HG03354 (cell line): ENCODE data around the gene INSIG2.

Source experiments
- ATAC-seq: cut with Tn5 transposase; IDR thresholded peaks from one replicate; pipeline ENCODE4 v1.9.1; 2021; ENCODE audit warnings: mild to moderate bottlenecking; ENCODE audit not compliant: unreplicated experiment, poor library complexity, severe bottlenecking

The INSIG2 gene

GRCh38 chr2:118094503-118094902 lies 6.2 kb downstream of the INSIG2 start:
- ATAC-seq: no peak

DNA sequence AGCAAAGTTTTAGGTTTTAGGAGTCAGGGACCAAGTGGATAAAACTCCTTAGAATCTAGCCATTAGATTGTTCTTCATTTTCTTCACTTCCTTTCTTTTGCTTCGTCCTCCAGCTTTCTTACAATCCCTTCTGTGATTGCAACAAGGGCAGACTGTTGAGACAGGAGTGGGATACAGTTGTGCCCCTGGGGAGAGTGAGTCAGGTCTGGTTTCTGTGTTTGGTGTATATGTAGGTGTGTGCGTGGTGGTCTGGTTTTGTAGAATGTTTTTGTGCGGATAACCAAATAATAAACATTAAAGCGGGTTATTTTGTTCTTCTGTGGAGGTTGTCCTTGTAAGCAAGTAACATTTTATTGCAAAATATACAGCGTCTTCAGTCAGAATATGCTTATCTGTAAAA lies 7.3 kb downstream of the INSIG2 start:
- ATAC-seq: no peak

GRCh38 chr2:118097657-118098056 lies 9.4 kb downstream of the INSIG2 start:
- no peak for ATAC-seq

- no peak for ATAC-seq
Observed at GRCh38 chr2:118098307-118099030, 10.2 kb downstream of the INSIG2 start.

DNA sequence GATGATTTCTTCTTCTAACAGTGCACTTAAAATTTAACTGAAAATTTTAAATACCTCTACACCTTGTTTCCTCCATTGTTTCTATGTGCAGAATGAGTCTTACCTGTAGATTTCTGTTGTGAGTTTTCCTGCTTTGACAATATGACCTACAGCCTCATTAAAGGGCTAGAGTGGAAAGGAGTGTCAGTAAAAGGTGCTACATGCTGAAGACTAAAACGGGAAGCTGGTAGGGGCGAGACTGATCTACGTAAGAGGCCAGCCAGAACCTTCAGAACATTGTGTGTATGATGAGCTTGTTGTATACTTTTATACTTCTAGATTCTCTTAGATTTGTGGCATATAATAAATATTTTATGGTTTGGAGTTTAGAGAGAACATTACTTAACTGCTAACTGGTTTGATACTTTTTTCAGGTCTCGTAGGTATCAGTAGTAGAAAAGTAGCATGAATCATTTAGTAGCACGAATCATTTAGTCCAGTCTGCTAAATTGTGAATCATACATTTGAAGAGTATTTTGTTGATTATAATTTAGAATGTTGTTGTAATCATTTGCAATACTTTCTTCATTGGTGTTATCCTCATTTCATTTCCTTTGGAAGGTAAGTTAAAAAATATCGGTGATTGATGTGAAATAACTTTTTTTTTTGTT lies 14.3 kb downstream of the INSIG2 start:
- ATAC-seq: no peak

DNA sequence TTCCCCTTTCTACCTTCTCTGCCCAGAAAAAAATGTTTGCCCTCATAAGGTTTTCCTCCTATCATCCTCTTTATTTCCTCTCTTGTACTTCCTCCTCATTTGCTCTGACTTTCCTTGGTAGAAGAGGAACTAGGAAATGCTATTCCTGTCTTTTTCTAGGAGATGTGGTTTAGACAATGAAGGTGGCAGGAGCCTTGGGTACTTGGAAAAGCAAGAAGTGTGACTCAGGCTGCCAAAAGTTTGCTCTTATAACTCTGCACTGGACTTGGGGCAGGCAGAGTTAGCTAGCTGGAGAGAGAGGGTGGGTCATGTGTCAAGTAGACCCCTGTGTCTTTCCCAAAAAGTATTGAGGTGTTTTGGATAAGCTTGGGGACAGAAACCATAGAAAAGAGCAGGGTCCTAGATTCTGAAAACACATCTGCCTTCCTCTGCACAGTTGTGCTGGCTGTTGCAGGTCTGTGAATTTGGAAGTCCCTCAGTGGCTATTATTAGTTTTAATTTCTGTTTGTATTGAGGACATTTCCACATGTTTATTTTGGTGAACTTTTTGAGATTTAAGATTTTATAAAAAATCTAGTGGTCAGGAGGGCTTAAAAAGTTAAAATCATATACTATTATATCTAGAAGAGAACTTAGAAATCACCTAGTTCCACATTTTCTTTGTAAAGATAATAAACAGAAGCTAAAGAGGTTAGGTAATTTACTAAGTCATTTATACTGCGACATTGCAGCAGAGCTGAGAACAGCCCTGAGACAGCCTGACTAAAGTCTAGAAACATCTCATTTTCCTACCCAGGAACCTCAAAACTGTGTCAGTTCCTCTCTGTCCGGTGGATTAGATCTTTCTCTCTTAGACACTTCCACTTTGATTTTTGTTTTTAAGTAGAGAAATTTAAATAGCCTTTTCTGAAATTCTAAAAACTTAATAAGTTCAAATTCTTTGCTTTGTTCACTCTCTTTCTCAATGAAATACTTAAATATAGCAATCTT lies 16.0 kb downstream of the INSIG2 start:
- peak; percentile 99 for ATAC-seq

GRCh38 chr2:118105497-118105896 lies 17.2 kb downstream of the INSIG2 start:
- no peak for ATAC-seq

GRCh38 chr2:118106926-118107325 lies 18.7 kb downstream of the INSIG2 start:
- ATAC-seq: no peak

- no peak for ATAC-seq
Observed at GRCh38 chr2:118110310-118110709, 22.0 kb downstream of the INSIG2 start.

DNA sequence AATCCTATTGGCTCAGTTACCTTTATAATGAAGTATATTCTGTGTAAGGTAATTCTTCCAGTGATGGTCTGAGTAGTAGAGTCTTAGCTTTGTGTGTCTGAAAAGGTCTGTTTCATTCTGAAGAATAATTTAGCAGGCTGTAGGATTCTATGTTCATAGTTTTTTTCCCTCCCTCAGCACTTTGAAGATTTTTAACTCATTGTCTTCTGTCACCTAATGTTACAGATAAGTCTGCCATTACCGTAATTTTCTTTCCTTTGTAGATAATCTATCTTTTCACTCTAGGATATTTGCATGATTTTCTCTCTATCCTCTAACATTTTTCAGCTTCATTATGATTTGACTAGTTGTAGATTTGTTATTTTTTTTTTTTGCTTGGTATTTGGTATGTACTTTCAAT lies 22.7 kb downstream of the INSIG2 start:
- no peak for ATAC-seq

- ATAC-seq: no peak
Observed at GRCh38 chr2:118112771-118113334, 24.6 kb downstream of the INSIG2 start.

DNA sequence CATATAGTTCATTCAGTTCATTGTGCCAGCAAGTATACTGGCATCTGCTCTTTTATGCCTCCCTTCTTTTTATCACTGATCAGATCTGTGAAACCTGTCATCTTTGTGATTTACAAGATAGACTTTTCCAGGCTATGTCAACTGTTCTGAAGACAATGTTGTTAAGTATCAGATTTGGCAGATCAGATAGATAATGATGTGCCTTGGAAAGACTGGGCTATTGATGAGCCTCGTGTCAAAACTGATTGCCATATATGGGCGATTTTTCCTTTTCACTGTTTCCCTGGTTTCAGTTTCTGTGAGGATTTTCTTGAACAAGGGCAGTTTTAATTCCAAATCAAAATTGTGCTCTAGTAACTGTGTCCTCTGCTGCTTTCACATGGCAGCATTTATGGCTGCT lies 26.6 kb downstream of the INSIG2 start:
- ATAC-seq: no peak

GRCh38 chr2:118115761-118116160 lies 27.5 kb downstream of the INSIG2 start:
- ATAC-seq: no peak

DNA sequence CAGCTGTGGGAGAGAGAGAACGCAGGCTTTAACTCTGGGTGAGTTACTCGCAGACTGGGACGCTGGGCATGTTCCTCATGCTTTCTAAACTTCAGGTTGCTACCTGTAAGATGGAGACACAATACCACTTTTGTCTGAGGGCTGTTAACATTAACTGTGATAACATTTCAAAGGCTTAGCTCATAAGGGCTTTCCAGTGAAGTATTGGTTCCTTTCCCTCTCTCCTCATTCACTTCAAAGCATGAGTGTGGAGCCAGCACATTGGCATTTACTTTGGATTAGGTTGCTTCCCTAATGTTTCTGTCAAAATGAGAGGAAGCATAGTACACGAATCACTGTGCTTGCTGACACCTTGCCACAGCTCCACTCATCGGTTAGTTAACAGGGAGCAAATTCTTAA lies 30.2 kb downstream of the INSIG2 start:
- no peak for ATAC-seq

DNA sequence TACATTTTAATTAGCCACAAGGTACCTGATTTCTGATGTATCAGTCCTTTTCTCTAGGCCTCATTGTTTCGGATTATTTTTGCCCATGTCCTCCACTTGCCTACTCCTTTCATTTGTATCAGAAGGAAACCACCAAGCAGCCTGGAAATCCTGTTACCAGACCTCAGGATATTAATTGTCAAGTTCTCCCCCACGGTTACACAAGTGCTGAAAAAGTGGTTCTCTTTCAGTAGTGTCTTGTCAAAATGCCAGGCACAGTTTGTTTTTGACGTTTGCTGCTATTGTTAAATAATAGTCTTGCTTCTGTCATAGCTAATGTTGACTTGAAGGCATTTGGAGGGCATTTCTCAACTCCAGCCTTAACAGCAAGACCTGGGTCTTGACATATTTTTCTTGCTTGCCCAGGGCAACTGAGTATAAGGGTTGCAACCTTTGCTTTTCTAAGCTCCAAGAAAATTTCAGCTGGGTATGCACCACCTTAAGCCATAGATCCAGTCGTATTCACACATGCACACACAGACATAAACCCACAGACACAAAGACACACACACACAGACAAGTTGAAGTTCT lies 31.0 kb downstream of the INSIG2 start:
- no peak for ATAC-seq

GRCh38 chr2:118119761-118120400 lies 31.6 kb downstream of the INSIG2 start:
- no peak for ATAC-seq

DNA sequence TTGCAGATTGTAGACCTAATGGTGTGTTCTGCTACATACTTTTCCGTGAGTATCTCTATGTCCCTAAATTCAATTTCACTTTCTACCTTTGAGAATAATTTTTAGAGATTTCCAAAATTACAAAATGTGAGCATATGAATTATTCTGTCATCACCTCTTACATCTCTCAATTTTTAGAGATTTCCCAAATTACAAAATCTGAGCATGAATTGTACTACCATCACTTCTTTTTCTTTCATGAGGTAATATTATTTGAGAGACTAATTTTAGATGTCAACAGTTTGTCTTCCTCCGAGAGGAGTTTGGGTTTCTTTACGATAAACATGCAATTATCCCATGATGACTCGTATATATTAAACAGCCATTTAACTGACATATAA lies 32.1 kb downstream of the INSIG2 start:
- no peak for ATAC-seq

DNA sequence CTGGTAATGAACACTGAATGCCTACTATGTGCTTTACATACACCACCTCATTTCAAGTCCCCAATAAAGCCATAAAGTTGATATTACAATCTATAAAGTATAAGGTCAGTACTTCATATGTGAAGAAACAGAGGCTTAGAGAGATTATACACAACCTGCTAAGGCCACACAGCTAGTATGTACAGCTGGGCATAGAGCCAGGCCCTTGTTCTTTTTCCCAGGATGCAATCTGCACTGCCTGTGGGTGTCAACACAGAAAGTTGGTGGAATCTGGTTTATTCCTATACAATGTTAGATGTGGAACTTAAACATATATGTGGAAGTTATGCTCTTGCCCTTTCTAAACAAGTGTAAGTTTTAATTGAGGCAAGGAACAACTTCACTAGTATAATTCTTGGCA lies 32.8 kb downstream of the INSIG2 start:
- ATAC-seq: no peak

GRCh38 chr2:118121986-118122524 lies 33.8 kb downstream of the INSIG2 start:
- ATAC-seq: no peak
